HepG2 (cell line): ENCODE results near the gene ATR. TPM values are rescaled to one million over a fixed set of nuclear protein-coding genes. Genes with fewer than 3 reads are reported as not detected.

ENCODE experiments used
- CEBPB ChIP-seq: IDR thresholded peaks from 2 replicates; pipeline ENCODE4 v1.6.1; 2011; ENCODE audit warnings: low read depth, low read length, improper control_type of control experiment, borderline replicate concordance
- ERF ChIP-seq: IDR thresholded peaks from 2 replicates; pipeline ENCODE4 v1.6.1; 2018; ENCODE audit warnings: missing biosample characterization, missing genetic modification reagents
- HNF4A ChIP-seq: sonication (generic); formaldehyde crosslinking; IDR thresholded peaks from 2 replicates; pipeline ENCODE4 v1.4.0; 2020; ENCODE audit warnings: missing genetic modification reagents
- HNRNPH1 ChIP-seq: fragments of 200-400 bp; formaldehyde crosslinking; optimal IDR thresholded peaks from 2 replicates; pipeline ENCODE3; 2017; ENCODE audit warnings: mild to moderate bottlenecking, low read depth, low read length
- MXI1 ChIP-seq: IDR thresholded peaks from 3 replicates; pipeline ENCODE4 v1.6.1; 2012; ENCODE audit warnings: low read depth, low read length, inconsistent platforms, borderline replicate concordance
- NR2F2 ChIP-seq: IDR thresholded peaks from 2 replicates; pipeline ENCODE4 v1.6.1; 2012; ENCODE audit warnings: low read depth, inconsistent platforms, borderline replicate concordance
- RBM22 ChIP-seq: fragments of 200-400 bp; formaldehyde crosslinking; optimal IDR thresholded peaks from 2 replicates; pipeline ENCODE3; 2017; ENCODE audit warnings: mild to moderate bottlenecking, low read length, moderate library complexity
- TCF12 ChIP-seq, 2 experiments: fragments of 450-650 bp in 1 of 2; sonication (generic) in 1 of 2; formaldehyde crosslinking in 1 of 2; IDR thresholded peaks; 2 replicates each; pipeline versions ENCODE4 v1.6.1 to v1.8.0; 2017 to 2022; ENCODE audit warnings: antibody characterized with exemption in 1 of 2, mild to moderate bottlenecking in 1 of 2, missing genetic modification reagents in 1 of 2, moderate library complexity in 1 of 2
- U2AF1 ChIP-seq: fragments of 200-400 bp; formaldehyde crosslinking; optimal IDR thresholded peaks from 2 replicates; pipeline ENCODE3; 2017; ENCODE audit warnings: mild to moderate bottlenecking, low read depth, low read length
- ZFP82 ChIP-seq: sonication (generic); formaldehyde crosslinking; IDR thresholded peaks from 2 replicates; pipeline ENCODE4 v1.5.1; 2020; ENCODE audit warnings: mild to moderate bottlenecking, missing genetic modification reagents, borderline replicate concordance
- ZMYM3 ChIP-seq: sonication (generic); formaldehyde crosslinking; IDR thresholded peaks from 2 replicates; pipeline ENCODE4 v1.5.1; 2020; ENCODE audit warnings: mild to moderate bottlenecking, missing genetic modification reagents
- ZNF34 ChIP-seq: sonication (generic); formaldehyde crosslinking; IDR thresholded peaks from 2 replicates; pipeline ENCODE4 v1.4.0; 2020; ENCODE audit warnings: mild to moderate bottlenecking, missing genetic modification reagents, borderline replicate concordance
- ZNF615 ChIP-seq: sonication (generic); formaldehyde crosslinking; IDR thresholded peaks from 2 replicates; pipeline ENCODE4 v1.5.0; 2020; ENCODE audit warnings: mild to moderate bottlenecking, missing genetic modification reagents, borderline replicate concordance
- polyA plus RNA-seq, 8 experiments: library from polyadenylated mRNA; depleted of rRNA in 3 of 8; stranded (reverse) in 7 of 8; unstranded in 1 of 8; fragments of >200 nt; fragmentation: Illumina TruSeq in 4 of 8; extraction: Trizol in 4 of 8; gene quantifications; 2 replicates each; pipeline versions ENCODE4 v1.2.1 to v1.2.3, GENCODE V29; 2011 to 2016; ENCODE audit warnings: low read depth in 4 of 8, missing spikeins in 1 of 8, mixed read lengths in 1 of 8; ENCODE audit not compliant: insufficient read depth in 1 of 8
- total RNA-seq, 5 experiments: library from RNA; depleted of rRNA; stranded (reverse); fragments of >200 nt; fragmentation: Illumina TruSeq; extraction: Trizol; gene quantifications; 2 replicates each; pipeline ENCODE4 v1.2.3, GENCODE V29; 2016; ENCODE audit warnings: low read depth in 1 of 5
- TF ChIP-seq, protein P1 (sequence below): sonication (generic); formaldehyde crosslinking; IDR thresholded peaks from 2 replicates; pipeline ENCODE4 v1.9.0; 2022; ENCODE audit warnings: missing genetic modification reagents, mild to moderate bottlenecking, borderline replicate concordance
- TF ChIP-seq, protein P2 (sequence below): IDR thresholded peaks from 2 replicates; pipeline ENCODE4 v1.4.0; 2020; ENCODE audit warnings: mild to moderate bottlenecking, missing genetic modification reagents
- TF ChIP-seq, protein P3 (sequence below): sonication (generic); formaldehyde crosslinking; IDR thresholded peaks from 2 replicates; pipeline ENCODE4 v1.4.0; 2020; ENCODE audit warnings: missing genetic modification reagents
- TF ChIP-seq, protein P4 (sequence below): sonication (generic); formaldehyde crosslinking; IDR thresholded peaks from 2 replicates; pipeline ENCODE4 v1.8.0; 2022; ENCODE audit warnings: missing genetic modification reagents, mild to moderate bottlenecking, inconsistent platforms, borderline replicate concordance

ATR gene
- total and polyA plus RNA-seq, 2 of the 13 experiments (the other 11 are each of a cell fraction or from before 2014, with no cell fraction given) = 6.6 to 17.0 TPM

DNA sequence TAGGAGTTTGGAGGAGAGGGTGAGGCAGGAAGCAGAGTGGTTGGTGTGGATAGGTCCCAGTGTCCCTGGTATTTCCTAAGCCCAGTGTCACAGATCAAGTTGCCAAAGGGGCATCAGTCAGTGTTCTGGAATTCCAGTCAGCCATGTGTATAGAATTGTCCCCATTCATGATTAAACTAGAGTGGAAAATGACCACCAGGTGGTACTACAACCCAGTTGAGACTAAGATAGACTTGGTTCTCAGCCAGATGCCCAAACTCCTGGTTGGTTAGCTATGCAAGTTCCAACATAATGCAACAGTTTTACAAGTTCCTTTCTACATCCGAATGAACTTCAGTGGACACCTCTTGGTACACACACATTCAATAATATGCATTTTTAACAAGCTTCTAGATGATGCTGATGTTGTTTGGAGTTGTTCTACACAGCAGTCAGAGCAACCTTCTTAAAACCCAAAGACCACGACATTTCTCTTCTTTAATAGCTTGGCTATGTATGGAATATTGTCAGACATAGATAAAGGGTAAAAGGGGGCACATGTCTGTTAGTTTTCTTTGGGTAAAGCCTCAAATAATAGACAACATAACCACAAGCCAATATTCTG lies 8.4 kb upstream of the ATR start (continued):
- TF ChIP-seq HNF4A = no peak
- TF ChIP-seq, protein P1, sequence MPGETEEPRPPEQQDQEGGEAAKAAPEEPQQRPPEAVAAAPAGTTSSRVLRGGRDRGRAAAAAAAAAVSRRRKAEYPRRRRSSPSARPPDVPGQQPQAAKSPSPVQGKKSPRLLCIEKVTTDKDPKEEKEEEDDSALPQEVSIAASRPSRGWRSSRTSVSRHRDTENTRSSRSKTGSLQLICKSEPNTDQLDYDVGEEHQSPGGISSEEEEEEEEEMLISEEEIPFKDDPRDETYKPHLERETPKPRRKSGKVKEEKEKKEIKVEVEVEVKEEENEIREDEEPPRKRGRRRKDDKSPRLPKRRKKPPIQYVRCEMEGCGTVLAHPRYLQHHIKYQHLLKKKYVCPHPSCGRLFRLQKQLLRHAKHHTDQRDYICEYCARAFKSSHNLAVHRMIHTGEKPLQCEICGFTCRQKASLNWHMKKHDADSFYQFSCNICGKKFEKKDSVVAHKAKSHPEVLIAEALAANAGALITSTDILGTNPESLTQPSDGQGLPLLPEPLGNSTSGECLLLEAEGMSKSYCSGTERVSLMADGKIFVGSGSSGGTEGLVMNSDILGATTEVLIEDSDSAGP (CRISPR knock-in tag) = no peak
- no peak for TF ChIP-seq TCF12 (IDR thresholded peaks at IDR 0.05)
- no peak for TF ChIP-seq TCF12 (CRISPR knock-in tag; IDR thresholded peaks at IDR 0.05)
- no peak for TF ChIP-seq HNRNPH1
- TF ChIP-seq, protein P2, sequence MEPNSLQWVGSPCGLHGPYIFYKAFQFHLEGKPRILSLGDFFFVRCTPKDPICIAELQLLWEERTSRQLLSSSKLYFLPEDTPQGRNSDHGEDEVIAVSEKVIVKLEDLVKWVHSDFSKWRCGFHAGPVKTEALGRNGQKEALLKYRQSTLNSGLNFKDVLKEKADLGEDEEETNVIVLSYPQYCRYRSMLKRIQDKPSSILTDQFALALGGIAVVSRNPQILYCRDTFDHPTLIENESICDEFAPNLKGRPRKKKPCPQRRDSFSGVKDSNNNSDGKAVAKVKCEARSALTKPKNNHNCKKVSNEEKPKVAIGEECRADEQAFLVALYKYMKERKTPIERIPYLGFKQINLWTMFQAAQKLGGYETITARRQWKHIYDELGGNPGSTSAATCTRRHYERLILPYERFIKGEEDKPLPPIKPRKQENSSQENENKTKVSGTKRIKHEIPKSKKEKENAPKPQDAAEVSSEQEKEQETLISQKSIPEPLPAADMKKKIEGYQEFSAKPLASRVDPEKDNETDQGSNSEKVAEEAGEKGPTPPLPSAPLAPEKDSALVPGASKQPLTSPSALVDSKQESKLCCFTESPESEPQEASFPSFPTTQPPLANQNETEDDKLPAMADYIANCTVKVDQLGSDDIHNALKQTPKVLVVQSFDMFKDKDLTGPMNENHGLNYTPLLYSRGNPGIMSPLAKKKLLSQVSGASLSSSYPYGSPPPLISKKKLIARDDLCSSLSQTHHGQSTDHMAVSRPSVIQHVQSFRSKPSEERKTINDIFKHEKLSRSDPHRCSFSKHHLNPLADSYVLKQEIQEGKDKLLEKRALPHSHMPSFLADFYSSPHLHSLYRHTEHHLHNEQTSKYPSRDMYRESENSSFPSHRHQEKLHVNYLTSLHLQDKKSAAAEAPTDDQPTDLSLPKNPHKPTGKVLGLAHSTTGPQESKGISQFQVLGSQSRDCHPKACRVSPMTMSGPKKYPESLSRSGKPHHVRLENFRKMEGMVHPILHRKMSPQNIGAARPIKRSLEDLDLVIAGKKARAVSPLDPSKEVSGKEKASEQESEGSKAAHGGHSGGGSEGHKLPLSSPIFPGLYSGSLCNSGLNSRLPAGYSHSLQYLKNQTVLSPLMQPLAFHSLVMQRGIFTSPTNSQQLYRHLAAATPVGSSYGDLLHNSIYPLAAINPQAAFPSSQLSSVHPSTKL = peak; percentile 31; the same call in 1 of the 2 replicates
- no peak for TF ChIP-seq ZFP82 (CRISPR knock-in tag)
- TF ChIP-seq, protein P3, sequence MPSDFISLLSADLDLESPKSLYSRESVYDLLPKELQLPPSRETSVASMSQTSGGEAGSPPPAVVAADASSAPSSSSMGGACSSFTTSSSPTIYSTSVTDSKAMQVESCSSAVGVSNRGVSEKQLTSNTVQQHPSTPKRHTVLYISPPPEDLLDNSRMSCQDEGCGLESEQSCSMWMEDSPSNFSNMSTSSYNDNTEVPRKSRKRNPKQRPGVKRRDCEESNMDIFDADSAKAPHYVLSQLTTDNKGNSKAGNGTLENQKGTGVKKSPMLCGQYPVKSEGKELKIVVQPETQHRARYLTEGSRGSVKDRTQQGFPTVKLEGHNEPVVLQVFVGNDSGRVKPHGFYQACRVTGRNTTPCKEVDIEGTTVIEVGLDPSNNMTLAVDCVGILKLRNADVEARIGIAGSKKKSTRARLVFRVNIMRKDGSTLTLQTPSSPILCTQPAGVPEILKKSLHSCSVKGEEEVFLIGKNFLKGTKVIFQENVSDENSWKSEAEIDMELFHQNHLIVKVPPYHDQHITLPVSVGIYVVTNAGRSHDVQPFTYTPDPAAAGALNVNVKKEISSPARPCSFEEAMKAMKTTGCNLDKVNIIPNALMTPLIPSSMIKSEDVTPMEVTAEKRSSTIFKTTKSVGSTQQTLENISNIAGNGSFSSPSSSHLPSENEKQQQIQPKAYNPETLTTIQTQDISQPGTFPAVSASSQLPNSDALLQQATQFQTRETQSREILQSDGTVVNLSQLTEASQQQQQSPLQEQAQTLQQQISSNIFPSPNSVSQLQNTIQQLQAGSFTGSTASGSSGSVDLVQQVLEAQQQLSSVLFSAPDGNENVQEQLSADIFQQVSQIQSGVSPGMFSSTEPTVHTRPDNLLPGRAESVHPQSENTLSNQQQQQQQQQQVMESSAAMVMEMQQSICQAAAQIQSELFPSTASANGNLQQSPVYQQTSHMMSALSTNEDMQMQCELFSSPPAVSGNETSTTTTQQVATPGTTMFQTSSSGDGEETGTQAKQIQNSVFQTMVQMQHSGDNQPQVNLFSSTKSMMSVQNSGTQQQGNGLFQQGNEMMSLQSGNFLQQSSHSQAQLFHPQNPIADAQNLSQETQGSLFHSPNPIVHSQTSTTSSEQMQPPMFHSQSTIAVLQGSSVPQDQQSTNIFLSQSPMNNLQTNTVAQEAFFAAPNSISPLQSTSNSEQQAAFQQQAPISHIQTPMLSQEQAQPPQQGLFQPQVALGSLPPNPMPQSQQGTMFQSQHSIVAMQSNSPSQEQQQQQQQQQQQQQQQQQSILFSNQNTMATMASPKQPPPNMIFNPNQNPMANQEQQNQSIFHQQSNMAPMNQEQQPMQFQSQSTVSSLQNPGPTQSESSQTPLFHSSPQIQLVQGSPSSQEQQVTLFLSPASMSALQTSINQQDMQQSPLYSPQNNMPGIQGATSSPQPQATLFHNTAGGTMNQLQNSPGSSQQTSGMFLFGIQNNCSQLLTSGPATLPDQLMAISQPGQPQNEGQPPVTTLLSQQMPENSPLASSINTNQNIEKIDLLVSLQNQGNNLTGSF (CRISPR knock-in tag) = no peak
- TF ChIP-seq RBM22 = no peak
- TF ChIP-seq ZNF34 (CRISPR knock-in tag) = no peak
- TF ChIP-seq CEBPB = peak; percentile 27; the same call in 1 of the 2 replicates
- no peak for TF ChIP-seq ZMYM3
- TF ChIP-seq, protein P4, sequence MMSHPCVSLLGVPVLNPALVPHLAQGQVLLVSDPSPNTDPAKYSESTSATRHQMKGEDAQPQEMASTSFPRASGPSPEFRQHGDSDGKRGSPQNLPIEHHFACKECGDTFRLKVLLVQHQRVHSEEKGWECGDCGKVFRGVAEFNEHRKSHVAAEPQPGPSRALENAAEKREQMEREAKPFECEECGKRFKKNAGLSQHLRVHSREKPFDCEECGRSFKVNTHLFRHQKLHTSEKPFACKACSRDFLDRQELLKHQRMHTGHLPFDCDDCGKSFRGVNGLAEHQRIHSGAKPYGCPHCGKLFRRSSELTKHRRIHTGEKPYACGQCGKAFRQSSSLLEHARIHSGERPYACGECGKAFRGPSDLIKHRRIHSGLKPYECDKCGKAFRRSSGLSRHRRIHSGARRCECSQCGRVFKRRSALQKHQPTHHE (CRISPR knock-in tag) = no peak
- TF ChIP-seq U2AF1 = no peak
- no peak for TF ChIP-seq NR2F2
- 0 out of 2 replicates have a peak, but pooled peaks have one; percentile 37 for TF ChIP-seq ERF (CRISPR knock-in tag)
- TF ChIP-seq MXI1 = peak; percentile 51; the same call in 1 of the 3 replicates
- TF ChIP-seq ZNF615 (CRISPR knock-in tag) = no peak
